HEK293 (cell line): ENCODE measurements around the gene ZFHX2.

Experiments used
- CTCF ChIA-PET: fragments of 350-600 bp; formaldehyde crosslinking; extraction: SDS; loops from one replicate; lab custom pipeline; 2021; ENCODE audit warnings: antibody characterized with exemption; lab: Yijun Ruan, JAX
- POLR2A ChIA-PET: fragments of 300-600 bp; formaldehyde crosslinking; extraction: SDS; loops from one replicate; lab custom pipeline; 2020; ENCODE audit warnings: antibody characterized with exemption, inconsistent platforms; lab: Yijun Ruan, JAX
- H3K27ac ChIP-seq: fragments of 200-500 bp; sonication (Bioruptor generic); 2 replicates; pipeline ENCODE4 v1.5.1; 2014; ENCODE audit warnings: low read depth, low read length, control low read depth, inconsistent platforms; ENCODE audit errors: extremely low read depth
- H3K36me3 ChIP-seq, 2 experiments: fragments of 200-500 bp in 1 of 2; sonication (Bioruptor generic) in 1 of 2; 1 replicate in 1 of 2; 2 replicates in 1 of 2; pipeline ENCODE4 v1.5.1; 2014 to 2017; ENCODE audit warnings: inconsistent platforms in 2 of 2, low read length in 2 of 2; ENCODE audit not compliant: control insufficient read depth in 2 of 2, insufficient read depth in 1 of 2
- H3K4me1 ChIP-seq: fragments of 200-500 bp; sonication (Bioruptor generic); 2 replicates; pipeline ENCODE4 v1.5.1; 2014; ENCODE audit warnings: mild to moderate bottlenecking, low read length, inconsistent platforms; ENCODE audit not compliant: control insufficient read depth, insufficient read depth
- H3K4me3 ChIP-seq: 2 replicates; pipeline ENCODE4 v1.5.1; 2011; ENCODE audit warnings: low read depth, mild to moderate bottlenecking, control low read depth, low read length, moderate library complexity
- H3K9me3 ChIP-seq: fragments of 200-500 bp; sonication (Bioruptor generic); 2 replicates; pipeline ENCODE4 v1.5.1; 2014; ENCODE audit warnings: low read depth, low read length, inconsistent platforms; ENCODE audit not compliant: control insufficient read depth, insufficient read depth
- GLIS2 ChIP-seq: fragments of 450-650 bp; formaldehyde crosslinking; IDR thresholded peaks from 2 replicates; pipeline ENCODE4 v1.5.1; 2016; ENCODE audit warnings: missing biosample characterization, missing genetic modification characterization
- IKZF3 ChIP-seq: fragments of 450-650 bp; IDR thresholded peaks from 2 replicates; pipeline ENCODE4 v1.5.0; 2018; ENCODE audit warnings: missing biosample characterization, mild to moderate bottlenecking, missing genetic modification characterization, moderate library complexity
- RBAK ChIP-seq: fragments of 450-650 bp; formaldehyde crosslinking; IDR thresholded peaks from 2 replicates; pipeline ENCODE4 v1.5.1; 2016; ENCODE audit warnings: missing biosample characterization, missing genetic modification characterization
- SCRT1 ChIP-seq: fragments of 450-650 bp; formaldehyde crosslinking; IDR thresholded peaks from 2 replicates; pipeline ENCODE4 v1.5.1; 2016; ENCODE audit warnings: missing biosample characterization, missing genetic modification characterization, borderline replicate concordance
- ZBTB17 ChIP-seq: fragments of 450-650 bp; formaldehyde crosslinking; IDR thresholded peaks from 2 replicates; pipeline ENCODE4 v1.5.1; 2016; ENCODE audit warnings: missing biosample characterization, missing genetic modification characterization
- ZIC2 ChIP-seq: fragments of 450-650 bp; formaldehyde crosslinking; IDR thresholded peaks from 2 replicates; pipeline ENCODE4 v1.5.1; 2016; ENCODE audit warnings: missing biosample characterization, missing genetic modification characterization
- ZNF155 ChIP-seq: fragments of 450-650 bp; formaldehyde crosslinking; IDR thresholded peaks from 2 replicates; pipeline ENCODE4 v1.5.1; 2016; ENCODE audit warnings: missing biosample characterization, missing genetic modification characterization
- ZNF280D ChIP-seq: fragments of 450-650 bp; formaldehyde crosslinking; IDR thresholded peaks from 2 replicates; pipeline ENCODE4 v1.5.1; 2016; ENCODE audit warnings: missing biosample characterization, missing genetic modification characterization
- ZNF354C ChIP-seq: fragments of 450-650 bp; formaldehyde crosslinking; IDR thresholded peaks from 2 replicates; pipeline ENCODE4 v1.5.1; 2016; ENCODE audit warnings: missing biosample characterization, missing genetic modification characterization, low read depth, borderline replicate concordance
- ZNF426 ChIP-seq: fragments of 450-650 bp; formaldehyde crosslinking; IDR thresholded peaks from 2 replicates; pipeline ENCODE4 v1.5.1; 2017; ENCODE audit warnings: missing biosample characterization, missing genetic modification characterization, mild to moderate bottlenecking, inconsistent platforms, moderate library complexity
- ZNF449 ChIP-seq: fragments of 450-650 bp; formaldehyde crosslinking; IDR thresholded peaks from 2 replicates; pipeline ENCODE4 v1.5.1; 2017; ENCODE audit warnings: missing biosample characterization, mild to moderate bottlenecking, missing genetic modification characterization, moderate library complexity
- ZNF596 ChIP-seq: fragments of 450-650 bp; IDR thresholded peaks from 2 replicates; pipeline ENCODE4 v1.5.0; 2018; ENCODE audit warnings: missing biosample characterization, mild to moderate bottlenecking, missing genetic modification characterization, moderate library complexity
- TF ChIP-seq, protein P1 (sequence below): fragments of 450-650 bp; formaldehyde crosslinking; IDR thresholded peaks from 2 replicates; pipeline ENCODE4 v1.5.1; 2016; ENCODE audit warnings: missing biosample characterization, missing genetic modification characterization
- TF ChIP-seq, protein P2 (sequence below): fragments of 450-650 bp; formaldehyde crosslinking; IDR thresholded peaks from 2 replicates; pipeline ENCODE4 v1.5.1; 2016; ENCODE audit warnings: missing biosample characterization, missing genetic modification characterization
- TF ChIP-seq, protein P3 (sequence below): fragments of 450-650 bp; formaldehyde crosslinking; IDR thresholded peaks from 2 replicates; pipeline ENCODE4; 2016; ENCODE audit warnings: missing biosample characterization, missing genetic modification characterization
- TF ChIP-seq, protein P4 (sequence below): fragments of 450-650 bp; formaldehyde crosslinking; optimal IDR thresholded peaks from 2 replicates; pipeline ENCODE3; 2016; ENCODE audit warnings: missing biosample characterization, mild to moderate bottlenecking, missing genetic modification characterization

ZFHX2 gene

GRCh38 chr14:23518709-23519108 lies 32.9 kb downstream of the ZFHX2 start:
- Histone ChIP-seq H3K4me3 (no peak overlapping the region), H3K27ac (no peak overlapping the region), H3K36me3 (no peaks in the 10 kb centered on the region), H3K4me1 (no peaks in the 10 kb centered on the region), H3K9me3 (no peaks in the 10 kb centered on the region)
- ChIA-PET CTCF (no interaction called here), POLR2A (no interaction called here)
- TF ChIP-seq, protein P1, sequence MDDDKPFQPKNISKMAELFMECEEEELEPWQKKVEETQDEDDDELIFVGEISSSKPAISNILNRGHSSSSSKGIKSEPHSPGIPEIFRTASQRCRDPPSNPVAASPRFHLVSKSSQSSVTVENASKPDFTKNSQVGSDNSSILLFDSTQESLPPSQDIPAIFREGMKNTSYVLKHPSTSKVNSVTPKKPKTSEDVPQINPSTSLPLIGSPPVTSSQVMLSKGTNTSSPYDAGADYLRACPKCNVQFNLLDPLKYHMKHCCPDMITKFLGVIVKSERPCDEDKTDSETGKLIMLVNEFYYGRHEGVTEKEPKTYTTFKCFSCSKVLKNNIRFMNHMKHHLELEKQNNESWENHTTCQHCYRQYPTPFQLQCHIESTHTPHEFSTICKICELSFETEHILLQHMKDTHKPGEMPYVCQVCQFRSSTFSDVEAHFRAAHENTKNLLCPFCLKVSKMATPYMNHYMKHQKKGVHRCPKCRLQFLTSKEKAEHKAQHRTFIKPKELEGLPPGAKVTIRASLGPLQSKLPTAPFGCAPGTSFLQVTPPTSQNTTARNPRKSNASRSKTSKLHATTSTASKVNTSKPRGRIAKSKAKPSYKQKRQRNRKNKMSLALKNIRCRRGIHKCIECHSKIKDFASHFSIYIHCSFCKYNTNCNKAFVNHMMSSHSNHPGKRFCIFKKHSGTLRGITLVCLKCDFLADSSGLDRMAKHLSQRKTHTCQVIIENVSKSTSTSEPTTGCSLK (tag by site-specific recombination) = no peak
- TF ChIP-seq ZNF354C (no peak), ZNF280D (no peak), ZIC2 (tag by site-specific recombination) (0 out of 2 replicates have a peak, but pooled peaks have one; percentile 9), ZNF449 (tag by site-specific recombination) (no peak), GLIS2 (tag by site-specific recombination) (no peak)
- TF ChIP-seq, protein P2, sequence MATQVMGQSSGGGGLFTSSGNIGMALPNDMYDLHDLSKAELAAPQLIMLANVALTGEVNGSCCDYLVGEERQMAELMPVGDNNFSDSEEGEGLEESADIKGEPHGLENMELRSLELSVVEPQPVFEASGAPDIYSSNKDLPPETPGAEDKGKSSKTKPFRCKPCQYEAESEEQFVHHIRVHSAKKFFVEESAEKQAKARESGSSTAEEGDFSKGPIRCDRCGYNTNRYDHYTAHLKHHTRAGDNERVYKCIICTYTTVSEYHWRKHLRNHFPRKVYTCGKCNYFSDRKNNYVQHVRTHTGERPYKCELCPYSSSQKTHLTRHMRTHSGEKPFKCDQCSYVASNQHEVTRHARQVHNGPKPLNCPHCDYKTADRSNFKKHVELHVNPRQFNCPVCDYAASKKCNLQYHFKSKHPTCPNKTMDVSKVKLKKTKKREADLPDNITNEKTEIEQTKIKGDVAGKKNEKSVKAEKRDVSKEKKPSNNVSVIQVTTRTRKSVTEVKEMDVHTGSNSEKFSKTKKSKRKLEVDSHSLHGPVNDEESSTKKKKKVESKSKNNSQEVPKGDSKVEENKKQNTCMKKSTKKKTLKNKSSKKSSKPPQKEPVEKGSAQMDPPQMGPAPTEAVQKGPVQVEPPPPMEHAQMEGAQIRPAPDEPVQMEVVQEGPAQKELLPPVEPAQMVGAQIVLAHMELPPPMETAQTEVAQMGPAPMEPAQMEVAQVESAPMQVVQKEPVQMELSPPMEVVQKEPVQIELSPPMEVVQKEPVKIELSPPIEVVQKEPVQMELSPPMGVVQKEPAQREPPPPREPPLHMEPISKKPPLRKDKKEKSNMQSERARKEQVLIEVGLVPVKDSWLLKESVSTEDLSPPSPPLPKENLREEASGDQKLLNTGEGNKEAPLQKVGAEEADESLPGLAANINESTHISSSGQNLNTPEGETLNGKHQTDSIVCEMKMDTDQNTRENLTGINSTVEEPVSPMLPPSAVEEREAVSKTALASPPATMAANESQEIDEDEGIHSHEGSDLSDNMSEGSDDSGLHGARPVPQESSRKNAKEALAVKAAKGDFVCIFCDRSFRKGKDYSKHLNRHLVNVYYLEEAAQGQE (tag by site-specific recombination) = no peak
- TF ChIP-seq, protein P3, sequence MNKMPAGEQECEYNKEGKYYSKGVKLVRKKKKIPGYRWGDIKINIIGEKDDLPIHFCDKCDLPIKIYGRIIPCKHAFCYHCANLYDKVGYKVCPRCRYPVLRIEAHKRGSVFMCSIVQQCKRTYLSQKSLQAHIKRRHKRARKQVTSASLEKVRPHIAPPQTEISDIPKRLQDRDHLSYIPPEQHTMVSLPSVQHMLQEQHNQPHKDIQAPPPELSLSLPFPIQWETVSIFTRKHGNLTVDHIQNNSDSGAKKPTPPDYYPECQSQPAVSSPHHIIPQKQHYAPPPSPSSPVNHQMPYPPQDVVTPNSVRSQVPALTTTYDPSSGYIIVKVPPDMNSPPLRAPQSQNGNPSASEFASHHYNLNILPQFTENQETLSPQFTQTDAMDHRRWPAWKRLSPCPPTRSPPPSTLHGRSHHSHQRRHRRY (tag by site-specific recombination) = no peak

DNA sequence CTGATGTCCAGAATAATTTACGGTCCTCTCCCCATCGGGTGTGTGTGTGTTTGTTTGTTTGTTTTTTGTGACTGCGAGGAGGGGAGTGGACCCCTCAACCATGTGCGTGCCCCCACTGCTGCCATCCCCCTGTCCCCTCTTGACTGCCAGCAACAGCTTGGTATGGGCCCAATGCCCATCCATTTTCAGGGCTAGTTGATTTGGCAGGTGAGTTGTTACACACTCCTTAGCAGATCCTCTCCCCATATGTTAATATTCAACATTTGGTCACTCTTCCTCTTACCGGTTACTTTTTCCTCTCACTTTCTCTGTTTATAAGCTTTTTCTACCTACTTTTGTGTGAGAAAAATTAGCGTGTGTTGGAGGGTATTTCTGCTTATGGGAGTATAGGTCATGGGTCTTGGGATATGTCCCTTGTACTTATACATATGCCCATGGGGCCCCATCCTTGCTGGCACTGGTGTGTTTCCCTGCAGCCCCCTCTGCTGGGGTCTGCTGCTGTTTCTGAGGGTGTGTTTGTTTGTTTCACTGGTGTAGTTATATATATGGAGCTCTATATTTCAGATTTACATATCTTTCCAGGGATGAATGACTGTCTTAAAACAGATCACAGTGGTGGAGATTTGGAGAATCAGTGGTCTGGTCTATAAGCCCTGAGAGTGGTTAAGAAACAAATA lies 33.8 kb downstream of the ZFHX2 start:
- ChIA-PET CTCF (interaction anchor here (0.7 kb wide), 1 partner anchor 19 kb away, joined by 4 read pairs; no protein-coding TSS in a partner anchor), POLR2A (no interaction called here)
- Histone ChIP-seq H3K27ac (no peak overlapping the region), H3K4me3 (no peak overlapping the region), H3K4me1 (no peaks in the 10 kb centered on the region), H3K9me3 (no peaks in the 10 kb centered on the region), H3K36me3 (no peaks in the 10 kb centered on the region)
- TF ChIP-seq SCRT1 (tag by site-specific recombination) (no peak), ZNF155 (tag by site-specific recombination) (no peak), ZBTB17 (tag by site-specific recombination) (no peak), ZNF426 (tag by site-specific recombination) (no peak), IKZF3 (tag by site-specific recombination) (no peak), RBAK (no peak), ZNF596 (tag by site-specific recombination) (no peak)
- TF ChIP-seq, protein P2 (tag by site-specific recombination) = no peak
- TF ChIP-seq, protein P4, sequence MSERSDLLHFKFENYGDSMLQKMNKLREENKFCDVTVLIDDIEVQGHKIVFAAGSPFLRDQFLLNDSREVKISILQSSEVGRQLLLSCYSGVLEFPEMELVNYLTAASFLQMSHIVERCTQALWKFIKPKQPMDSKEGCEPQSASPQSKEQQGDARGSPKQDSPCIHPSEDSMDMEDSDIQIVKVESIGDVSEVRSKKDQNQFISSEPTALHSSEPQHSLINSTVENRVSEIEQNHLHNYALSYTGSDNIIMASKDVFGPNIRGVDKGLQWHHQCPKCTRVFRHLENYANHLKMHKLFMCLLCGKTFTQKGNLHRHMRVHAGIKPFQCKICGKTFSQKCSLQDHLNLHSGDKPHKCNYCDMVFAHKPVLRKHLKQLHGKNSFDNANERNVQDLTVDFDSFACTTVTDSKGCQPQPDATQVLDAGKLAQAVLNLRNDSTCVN = no peak
